Kidney (tissue), 22 donors: ENCODE results near the gene FAM180A. TPM values are rescaled to one million over a fixed set of nuclear protein-coding genes. Genes with fewer than 3 reads are reported as not detected.

ENCODE experiments used
- DNase-seq, 5 donors: peaks; one replicate each; pipeline ENCODE4 v3.0.0-alpha.2; 2013 to 2020
- FAIRE-seq: peaks from 2 replicates; lab custom pipeline; 2012; peaks lifted over from hg19 to GRCh38; lab: Jason Lieb, UNC
- H3K27ac ChIP-seq, 2 donors: one replicate each; pipeline ENCODE4 v1.7.0; 2013; ENCODE audit warnings: low read depth in 2 of 2, low read length in 2 of 2, inconsistent platforms in 1 of 2
- H3K27me3 ChIP-seq: one replicate; pipeline ENCODE4 v1.7.1; 2013; ENCODE audit warnings: low read length, inconsistent platforms; ENCODE audit not compliant: control insufficient read depth, insufficient read depth
- H3K36me3 ChIP-seq, 3 donors: one replicate each; pipeline versions ENCODE4 v1.7.0 to v1.7.1; 2013; ENCODE audit warnings: low read length in 3 of 3, control low read depth in 1 of 3, inconsistent platforms in 1 of 3; ENCODE audit not compliant: insufficient read depth in 3 of 3, control insufficient read depth in 2 of 3
- H3K4me1 ChIP-seq, 3 donors: one replicate each; pipeline versions ENCODE4 v1.7.0 to v1.7.1; 2013; ENCODE audit warnings: low read length in 3 of 3, inconsistent platforms in 1 of 3, low read depth in 1 of 3; ENCODE audit not compliant: control insufficient read depth in 2 of 3, insufficient read depth in 2 of 3
- H3K4me3 ChIP-seq, 3 donors: one replicate each; pipeline versions ENCODE4 v1.7.0 to v1.8.1; 2013; ENCODE audit warnings: low read length in 3 of 3, control low read depth in 1 of 3, inconsistent platforms in 1 of 3
- H3K9ac ChIP-seq, 3 donors: one replicate each; pipeline versions ENCODE4 v1.7.0 to v1.7.1; 2013; ENCODE audit warnings: low read length in 3 of 3, control low read depth in 1 of 3, inconsistent platforms in 1 of 3
- H3K9me3 ChIP-seq, 3 donors: one replicate each; pipeline versions ENCODE4 v1.7.0 to v1.7.1; 2013; ENCODE audit warnings: low read length in 3 of 3, control low read depth in 1 of 3, inconsistent platforms in 1 of 3; ENCODE audit not compliant: control insufficient read depth in 2 of 3, insufficient read depth in 1 of 3
- CTCF ChIP-seq: IDR thresholded peaks from 3 replicates; pipeline ENCODE4 v1.5.1; 2012; ENCODE audit warnings: mild to moderate bottlenecking, moderate library complexity, borderline replicate concordance; ENCODE audit not compliant: insufficient read depth; ENCODE audit errors: extremely low read depth
- intact Hi-C: fragments of 100-400 bp; cut with DNase I; formaldehyde crosslinking; loops from one replicate; pipeline ENCODE4 v1.11.1; 2022
- long read RNA-seq, 10 donors: library from polyadenylated mRNA in 1 of 10; unstranded in 1 of 10; transcript quantifications; one replicate each; pipeline ENCODE4 v2.0.0 and lab custom pipeline, GENCODE V29; 2021 to 2026
- polyA plus RNA-seq: library from polyadenylated mRNA; stranded (reverse); fragments of 350-450 nt; fragmentation: Illumina TruSeq; extraction: RNeasy Lipid Tissue Mini Kit (QIAGEN cat#74804); gene quantifications from one replicate; pipeline ENCODE4 v1.2.3, GENCODE V29; 2014; ENCODE audit warnings: low read depth, low replicate concordance; ENCODE audit not compliant: insufficient read depth
- total RNA-seq: library from RNA; stranded (reverse); fragmentation: NEBNext Ultra II Directional; extraction: Animal tissue kit (Norgen Biotek cat#: 25700); gene quantifications from one replicate; pipeline ENCODE4 v1.2.1, GENCODE V29; 2021
- donor health status: control.
- donor health status: control.
- donor health status: control.
- donor health status: control.
- donor health status: control.
- donor health status: DM: yes; HTN: yes; CAD: no.
- donor health status: Normal renal cell carcinoma (clear cell type).

The FAM180A gene
- total RNA-seq (1.7 TPM), polyA plus RNA-seq (2.2 TPM)
- long read RNA-seq, donor 1, result 0 reads
- long read RNA-seq, donor 2, result 0 reads
- long read RNA-seq, donor 3, result 0 reads
- long read RNA-seq, donor 4, result 0 reads
- long read RNA-seq, donor 5, result 0 reads
- long read RNA-seq, donor 6, result 0 reads
- long read RNA-seq, donor 7, partial matches to known transcripts, result 0 of 1 reads
- long read RNA-seq, donor 7, other reads (novel, unspliced or antisense), result 1 of 1 reads
- long read RNA-seq, donor 8, result 0 reads
- long read RNA-seq, donor 9, result 0 reads
- long read RNA-seq, donor 10, result 0 reads

- Histone ChIP-seq H3K4me1 (no peaks in the 10 kb centered on the region), H3K27ac (peak within 1 kb of the TSS in 1 of 2 donors; percentile 54), H3K36me3 (no peaks in the 10 kb centered on the region), H3K4me3 (peak within 1 kb of the TSS in 2 of 3 donors; percentile 41 to 42), H3K9me3 (no peaks in the 10 kb centered on the region), H3K27me3 (no peaks in the 10 kb centered on the region), H3K9ac (no peak within 1 kb of the TSS)
- TF ChIP-seq CTCF, result no peak
- no peak for DNase-seq
- intact Hi-C loops, result no loop called here
- FAIRE-seq, result no peak
These were observed at the start of gene FAM180A for GRCh38 chr7:135748770-135749169. TSS of gene FAM180A (minus strand) at chr7:135748813. CDS start at chr7:135748580, 233 bp downstream.

GRCh38 chr7:135798095-135798494 is 49.5 kb upstream of the FAM180A start:
- Histone ChIP-seq H3K9me3 (no peaks in the 10 kb centered on the region), H3K9ac (no peak overlapping the region), H3K4me3 (no peak overlapping the region), H3K27me3 (no peaks in the 10 kb centered on the region), H3K36me3 (no peaks in the 10 kb centered on the region), H3K27ac (no peak overlapping the region), H3K4me1 (peaks cover 0 to 13% (median 4%) of the 10 kb centered on the region in 3 donors)
- FAIRE-seq (no peak), DNase-seq (no peak)
- no peak for TF ChIP-seq CTCF
- intact Hi-C loops, result no loop called here

- no peaks in the 10 kb centered on the region for H3K9me3 ChIP-seq
- DNase-seq (no peak), FAIRE-seq (no peak)
- no peak overlapping the region for H3K9ac ChIP-seq
- no peaks in the 10 kb centered on the region for H3K27me3 ChIP-seq
- TF ChIP-seq CTCF, result no peak
- intact Hi-C loops, result no loop called here
- H3K4me1 ChIP-seq, result peaks cover 0 to 5% (median 2%) of the 10 kb centered on the region in 3 donors
- no peak overlapping the region for H3K4me3 ChIP-seq
- no peak overlapping the region for H3K27ac ChIP-seq
- no peaks in the 10 kb centered on the region for H3K36me3 ChIP-seq
These were observed 47.4 kb upstream of the FAM180A start for GRCh38 chr7:135795846-135796570.
